Measurements from ENCODE around the gene SPTBN4.
"Not testable (repeated sequence)": the region's sequence is repeated elsewhere in the genome, so short reads cannot be mapped to it uniquely, and the experiment has no call there.

SPTBN4 gene

DNA sequence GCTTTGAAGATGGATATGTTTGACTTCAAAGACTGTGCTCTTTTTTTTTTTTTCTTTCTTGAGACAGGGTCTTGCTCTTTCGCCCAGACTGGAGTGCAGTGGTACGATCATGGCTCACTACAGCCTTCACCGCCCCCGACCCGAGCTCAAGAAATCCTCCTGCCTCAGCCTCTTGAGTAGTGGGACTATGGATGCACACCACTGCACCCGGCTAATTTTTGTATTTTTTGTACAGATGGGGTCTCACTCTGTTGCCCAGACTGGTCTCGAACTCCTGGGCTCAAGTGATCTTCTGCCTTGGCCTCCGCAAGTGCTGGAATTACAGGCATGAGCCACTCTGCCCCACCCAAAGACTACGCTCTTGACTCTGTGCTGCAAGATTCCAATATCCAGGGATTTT lies 50.4 kb downstream of the SPTBN4 start:
- TF ChIP-seq EZH2 (IDR thresholded peaks at IDR 0.05; ENCODE audit: borderline replicate concordance, low read length) = no peak
- TF ChIP-seq, protein P1, sequence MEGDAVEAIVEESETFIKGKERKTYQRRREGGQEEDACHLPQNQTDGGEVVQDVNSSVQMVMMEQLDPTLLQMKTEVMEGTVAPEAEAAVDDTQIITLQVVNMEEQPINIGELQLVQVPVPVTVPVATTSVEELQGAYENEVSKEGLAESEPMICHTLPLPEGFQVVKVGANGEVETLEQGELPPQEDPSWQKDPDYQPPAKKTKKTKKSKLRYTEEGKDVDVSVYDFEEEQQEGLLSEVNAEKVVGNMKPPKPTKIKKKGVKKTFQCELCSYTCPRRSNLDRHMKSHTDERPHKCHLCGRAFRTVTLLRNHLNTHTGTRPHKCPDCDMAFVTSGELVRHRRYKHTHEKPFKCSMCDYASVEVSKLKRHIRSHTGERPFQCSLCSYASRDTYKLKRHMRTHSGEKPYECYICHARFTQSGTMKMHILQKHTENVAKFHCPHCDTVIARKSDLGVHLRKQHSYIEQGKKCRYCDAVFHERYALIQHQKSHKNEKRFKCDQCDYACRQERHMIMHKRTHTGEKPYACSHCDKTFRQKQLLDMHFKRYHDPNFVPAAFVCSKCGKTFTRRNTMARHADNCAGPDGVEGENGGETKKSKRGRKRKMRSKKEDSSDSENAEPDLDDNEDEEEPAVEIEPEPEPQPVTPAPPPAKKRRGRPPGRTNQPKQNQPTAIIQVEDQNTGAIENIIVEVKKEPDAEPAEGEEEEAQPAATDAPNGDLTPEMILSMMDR (IDR thresholded peaks at IDR 0.05; ENCODE audit: low read length) = no peak
- no peak overlapping the region for H3K4me2 ChIP-seq (ENCODE audit: low read length)
- H3K4me3 ChIP-seq (ENCODE audit: low read depth, low read length, poor library complexity, severe bottlenecking) = no peak overlapping the region
- H3K27ac ChIP-seq (ENCODE audit: low read depth, low read length, poor library complexity, severe bottlenecking) = no peak overlapping the region
- no peaks in the 10 kb centered on the region for H3K79me2 ChIP-seq (ENCODE audit: insufficient read depth, low read length)
- no peaks in the 10 kb centered on the region for H3F3A ChIP-seq (ENCODE audit: insufficient read depth, low read length)
- H2AFZ ChIP-seq (ENCODE audit: low read length) = no peak overlapping the region
- no peaks in the 10 kb centered on the region for H3K36me3 ChIP-seq (ENCODE audit: insufficient read depth, low read length)
- H4K20me1 ChIP-seq (ENCODE audit: insufficient read depth, low read length) = no peaks in the 10 kb centered on the region
- no peaks in the 10 kb centered on the region; the same call in 1 of the 2 replicates for H3K27me3 ChIP-seq (ENCODE audit: insufficient read depth, low read length)
- no peaks in the 10 kb centered on the region for H3K4me1 ChIP-seq (ENCODE audit: insufficient read depth, low read length, severe bottlenecking)
- H3K9ac ChIP-seq (ENCODE audit: low read length) = no peak overlapping the region
- no peaks in the 10 kb centered on the region for H3K9me2 ChIP-seq (ENCODE audit: low read depth, low read length)
- no peaks in the 10 kb centered on the region for H3K9me3 ChIP-seq (ENCODE audit: low read length)

DNA sequence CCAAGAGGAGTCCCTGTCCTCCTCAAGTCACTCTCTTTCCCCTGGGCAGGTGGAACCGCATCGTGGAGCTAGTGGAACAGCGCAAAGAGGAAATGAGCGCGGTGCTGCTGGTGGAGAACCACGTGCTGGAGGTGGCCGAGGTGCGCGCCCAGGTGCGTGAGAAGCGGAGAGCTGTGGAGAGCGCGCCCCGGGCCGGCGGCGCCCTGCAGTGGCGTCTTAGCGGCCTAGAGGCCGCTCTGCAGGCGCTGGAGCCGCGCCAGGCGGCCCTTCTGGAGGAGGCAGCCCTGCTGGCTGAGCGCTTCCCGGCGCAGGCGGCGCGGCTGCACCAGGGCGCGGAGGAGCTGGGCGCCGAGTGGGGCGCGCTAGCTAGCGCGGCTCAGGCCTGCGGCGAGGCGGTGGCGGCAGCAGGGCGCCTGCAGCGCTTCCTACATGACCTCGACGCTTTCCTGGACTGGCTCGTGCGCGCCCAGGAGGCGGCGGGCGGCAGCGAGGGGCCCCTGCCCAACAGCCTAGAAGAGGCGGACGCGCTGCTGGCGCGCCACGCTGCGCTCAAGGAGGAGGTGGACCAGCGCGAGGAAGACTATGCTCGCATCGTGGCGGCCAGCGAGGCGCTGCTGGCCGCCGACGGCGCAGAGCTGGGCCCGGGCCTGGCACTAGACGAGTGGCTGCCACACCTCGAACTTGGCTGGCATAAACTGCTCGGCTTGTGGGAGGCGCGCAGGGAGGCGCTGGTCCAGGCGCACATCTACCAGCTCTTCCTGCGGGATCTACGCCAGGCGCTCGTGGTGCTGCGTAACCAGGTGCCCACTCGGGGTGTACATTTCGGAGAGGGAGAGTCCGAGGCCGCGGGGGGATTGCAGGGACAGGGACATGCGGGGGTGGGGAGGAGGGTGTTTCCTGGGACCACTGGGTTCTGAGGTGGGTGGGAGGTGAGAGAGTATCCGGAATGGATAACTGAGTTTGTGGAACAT lies 52.8 kb downstream of the SPTBN4 start:
- Histone ChIP-seq H3K4me1 (ENCODE audit: insufficient read depth, low read length, severe bottlenecking) (no peaks in the 10 kb centered on the region), H4K20me1 (ENCODE audit: insufficient read depth, low read length) (no peaks in the 10 kb centered on the region), H3K4me3 (ENCODE audit: low read depth, low read length, poor library complexity, severe bottlenecking) (no peak overlapping the region), H3K9ac (ENCODE audit: low read length) (no peak overlapping the region), H3K9me2 (ENCODE audit: low read depth, low read length) (no peaks in the 10 kb centered on the region), H3K27ac (ENCODE audit: low read depth, low read length, poor library complexity, severe bottlenecking) (no peak overlapping the region), H3F3A (ENCODE audit: insufficient read depth, low read length) (no peaks in the 10 kb centered on the region), H3K4me2 (ENCODE audit: low read length) (no peak overlapping the region), H3K79me2 (ENCODE audit: insufficient read depth, low read length) (no peaks in the 10 kb centered on the region), H3K36me3 (ENCODE audit: insufficient read depth, low read length) (no peaks in the 10 kb centered on the region), H3K9me3 (ENCODE audit: low read length) (no peaks in the 10 kb centered on the region), H3K27me3 (ENCODE audit: insufficient read depth, low read length) (no peaks in the 10 kb centered on the region; the same call in 1 of the 2 replicates), H2AFZ (ENCODE audit: low read length) (no peak overlapping the region)
- no peak for TF ChIP-seq EZH2 (IDR thresholded peaks at IDR 0.05; ENCODE audit: borderline replicate concordance, low read length)
- TF ChIP-seq, protein P1 (IDR thresholded peaks at IDR 0.05; ENCODE audit: low read length) = no peak

DNA sequence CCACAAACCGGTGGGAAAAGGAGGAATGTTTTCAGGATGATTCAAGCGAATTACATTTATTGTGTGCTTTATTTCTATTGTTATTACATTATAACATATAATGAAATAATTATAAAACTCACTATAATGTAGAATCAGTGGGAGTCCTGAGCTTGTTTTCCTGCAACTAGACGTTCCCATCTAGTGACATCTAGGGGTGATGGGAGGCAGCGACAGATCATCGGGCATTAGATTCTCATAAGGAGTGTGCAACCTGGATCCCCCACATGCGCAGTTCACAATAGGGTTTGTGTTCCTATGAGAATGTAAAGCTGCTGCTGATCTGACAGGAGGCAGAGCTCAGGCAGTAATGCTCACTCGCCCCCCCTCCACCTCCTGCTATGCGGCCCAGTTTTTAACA lies 54.5 kb downstream of the SPTBN4 start:
- no peak overlapping the region for H2AFZ ChIP-seq (ENCODE audit: low read length)
- no peaks in the 10 kb centered on the region for H3K9me2 ChIP-seq (ENCODE audit: low read depth, low read length)
- no peaks in the 10 kb centered on the region for H4K20me1 ChIP-seq (ENCODE audit: insufficient read depth, low read length)
- H3K9me3 ChIP-seq (ENCODE audit: low read length) = no peaks in the 10 kb centered on the region
- no peak overlapping the region for H3K9ac ChIP-seq (ENCODE audit: low read length)
- H3K4me3 ChIP-seq (ENCODE audit: low read depth, low read length, poor library complexity, severe bottlenecking) = no peak overlapping the region
- no peaks in the 10 kb centered on the region for H3K36me3 ChIP-seq (ENCODE audit: insufficient read depth, low read length)
- no peak overlapping the region for H3K27ac ChIP-seq (ENCODE audit: low read depth, low read length, poor library complexity, severe bottlenecking)
- H3K4me1 ChIP-seq (ENCODE audit: insufficient read depth, low read length, severe bottlenecking) = no peaks in the 10 kb centered on the region
- no peaks in the 10 kb centered on the region for H3F3A ChIP-seq (ENCODE audit: insufficient read depth, low read length)
- no peaks in the 10 kb centered on the region for H3K27me3 ChIP-seq (ENCODE audit: insufficient read depth, low read length)
- no peak overlapping the region for H3K4me2 ChIP-seq (ENCODE audit: low read length)
- no peaks in the 10 kb centered on the region for H3K79me2 ChIP-seq (ENCODE audit: insufficient read depth, low read length)
- TF ChIP-seq, protein P1 (IDR thresholded peaks at IDR 0.05; ENCODE audit: low read length) = peak; percentile 28
- TF ChIP-seq EZH2 (IDR thresholded peaks at IDR 0.05; ENCODE audit: borderline replicate concordance, low read length) = no peak

DNA sequence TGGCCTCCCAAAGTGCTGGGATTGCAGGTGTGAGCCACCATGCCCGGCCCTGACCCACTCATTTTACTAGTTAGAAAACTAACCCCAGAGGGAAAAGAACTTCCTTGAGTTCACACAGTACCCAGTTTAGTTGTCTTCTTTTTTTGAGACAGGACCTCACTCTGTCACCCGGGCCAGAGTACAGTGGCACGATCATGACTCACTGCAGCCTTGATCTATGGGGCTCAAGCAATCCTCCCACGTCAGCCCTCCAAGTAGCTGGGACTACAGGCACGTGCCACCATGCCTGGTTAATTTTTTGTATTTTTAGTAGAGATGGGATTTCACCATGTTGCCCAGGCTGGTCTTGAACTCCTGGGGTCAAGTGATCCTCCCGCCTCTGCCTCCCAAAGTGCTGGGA lies 55.1 kb downstream of the SPTBN4 start:
- not testable (repeated sequence) for H3K4me2 ChIP-seq (ENCODE audit: low read length); H3K4me1 ChIP-seq (ENCODE audit: insufficient read depth, low read length, severe bottlenecking); H3F3A ChIP-seq (ENCODE audit: insufficient read depth, low read length); H3K9ac ChIP-seq (ENCODE audit: low read length); H3K36me3 ChIP-seq (ENCODE audit: insufficient read depth, low read length); H3K27ac ChIP-seq (ENCODE audit: low read depth, low read length, poor library complexity, severe bottlenecking); H4K20me1 ChIP-seq (ENCODE audit: insufficient read depth, low read length); H3K27me3 ChIP-seq (ENCODE audit: insufficient read depth, low read length); H3K79me2 ChIP-seq (ENCODE audit: insufficient read depth, low read length); H3K9me2 ChIP-seq (ENCODE audit: low read depth, low read length); H2AFZ ChIP-seq (ENCODE audit: low read length); H3K4me3 ChIP-seq (ENCODE audit: low read depth, low read length, poor library complexity, severe bottlenecking); H3K9me3 ChIP-seq (ENCODE audit: low read length)

Data from OCI-LY1 (cell line).